Ramos (cell line): ENCODE data around the gene MTUS2.

Source experiments
- in situ Hi-C: fragments of 300-500 bp; cut with MboI; formaldehyde crosslinking; loops from one replicate; pipeline ENCODE4 v1.14.3; 2022; ENCODE audit warnings: low sequenced_read_pairs; ENCODE audit not compliant: unreplicated experiment

MTUS2 gene

DNA sequence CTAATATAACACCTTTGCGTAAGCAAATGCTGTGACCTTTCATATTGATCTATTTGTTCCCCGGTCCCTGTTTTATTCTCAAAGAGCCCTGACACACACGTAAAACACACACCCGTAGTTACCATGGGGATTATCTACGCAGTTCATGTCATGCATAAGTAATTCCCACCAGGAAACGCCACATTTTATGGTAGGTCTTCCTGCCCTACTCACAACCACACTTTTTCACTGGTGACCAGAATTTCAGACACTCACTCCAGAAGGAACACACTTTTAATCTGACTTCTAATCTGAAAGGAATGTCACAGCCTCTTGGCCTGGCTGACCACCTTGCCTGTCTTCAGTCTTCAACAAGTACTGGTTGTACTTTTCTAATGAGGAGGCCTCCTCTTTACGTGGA is 728.6 kb downstream of the MTUS2 start:
- in situ Hi-C loops: no loop called here

DNA sequence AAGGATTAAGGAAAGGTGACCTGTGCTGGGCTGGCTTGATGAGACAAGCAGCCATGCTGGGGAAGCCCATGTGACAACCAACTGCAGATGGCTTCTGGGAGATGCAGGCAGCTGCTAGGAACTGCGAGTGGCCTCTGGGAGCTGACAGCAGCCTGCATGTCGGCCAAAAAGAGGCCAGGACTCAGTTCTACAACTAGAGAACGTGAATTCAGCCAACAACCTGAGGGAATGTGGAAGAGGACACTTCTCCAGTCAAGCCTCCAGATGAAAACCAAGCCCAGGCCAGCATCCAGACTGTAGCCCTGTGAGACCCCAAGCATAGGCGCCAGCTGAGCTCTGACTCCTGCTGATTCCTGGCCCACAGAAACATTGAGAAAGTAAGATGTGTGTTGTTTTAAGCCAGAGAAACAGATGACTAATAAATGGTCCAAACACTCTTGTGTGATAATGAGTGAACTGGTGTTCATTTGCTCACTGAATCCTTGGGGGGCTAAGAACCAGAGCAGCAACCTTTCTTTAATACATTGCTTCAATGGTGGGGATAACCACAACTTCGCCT is 730.4 kb downstream of the MTUS2 start:
- in situ Hi-C loops: no loop called here

GRCh38 chr13:29551214-29551613 is 731.1 kb downstream of the MTUS2 start:
- in situ Hi-C loops: no loop called here
